8988T (cell line): Measurements from ENCODE around the gene ODF4.
"Not testable (repeated sequence)": the region's sequence is repeated elsewhere in the genome, so short reads cannot be mapped to it uniquely, and the experiment has no call there.

Source experiments
- DNase-seq: peaks from one replicate; pipeline ENCODE4 v3.0.0; 2011

ODF4 gene

GRCh38 chr17:8326511-8327302 lies 12.9 kb upstream of the ODF4 start:
- no peak for DNase-seq

- DNase-seq: no peak
Measured at GRCh38 chr17:8327303-8327649, 12.4 kb upstream of the ODF4 start.

- no peak for DNase-seq
Measured at GRCh38 chr17:8332128-8332527, 7.5 kb upstream of the ODF4 start.

GRCh38 chr17:8332688-8333087 lies 7.0 kb upstream of the ODF4 start:
- no peak for DNase-seq

GRCh38 chr17:8333281-8333680 lies 6.4 kb upstream of the ODF4 start:
- no peak for DNase-seq

- DNase-seq: no peak
Measured at GRCh38 chr17:8337802-8338752, 1.6 kb upstream of the ODF4 start.

GRCh38 chr17:8338753-8339140 lies 893 bp upstream of the ODF4 start:
- DNase-seq: no peak

- DNase-seq: no peak
Measured at GRCh38 chr17:8341456-8341855, 1.8 kb downstream of the ODF4 start.

- DNase-seq: no peak
Measured at GRCh38 chr17:8345052-8345690, 5.5 kb downstream of the ODF4 start.

- DNase-seq: no peak
Measured at GRCh38 chr17:8345951-8346665, 6.5 kb downstream of the ODF4 start.

GRCh38 chr17:8347001-8347400 lies 7.4 kb downstream of the ODF4 start:
- DNase-seq: not testable (repeated sequence)

- DNase-seq: no peak
Measured at GRCh38 chr17:8350339-8350738, 10.7 kb downstream of the ODF4 start.

- no peak for DNase-seq
Measured at GRCh38 chr17:8353736-8354135, 14.1 kb downstream of the ODF4 start.

GRCh38 chr17:8354236-8354635 lies 14.6 kb downstream of the ODF4 start:
- DNase-seq: no peak

GRCh38 chr17:8357910-8358309 lies 18.3 kb downstream of the ODF4 start:
- DNase-seq: no peak

GRCh38 chr17:8359769-8360168 lies 20.1 kb downstream of the ODF4 start:
- DNase-seq: no peak

GRCh38 chr17:8360260-8360659 lies 20.6 kb downstream of the ODF4 start:
- no peak for DNase-seq

- no peak for DNase-seq
Measured at GRCh38 chr17:8360751-8361150, 21.1 kb downstream of the ODF4 start.

- DNase-seq: no peak
Measured at GRCh38 chr17:8362651-8363332, 23.2 kb downstream of the ODF4 start.

- DNase-seq: no peak
Measured at GRCh38 chr17:8365143-8365542, 25.5 kb downstream of the ODF4 start.

- no peak for DNase-seq
Measured at GRCh38 chr17:8366231-8366630, 26.6 kb downstream of the ODF4 start.

GRCh38 chr17:8368193-8368592 lies 28.6 kb downstream of the ODF4 start:
- no peak for DNase-seq
